ENCODE measurements around the gene HNRNPA0.

HNRNPA0 gene

DNA sequence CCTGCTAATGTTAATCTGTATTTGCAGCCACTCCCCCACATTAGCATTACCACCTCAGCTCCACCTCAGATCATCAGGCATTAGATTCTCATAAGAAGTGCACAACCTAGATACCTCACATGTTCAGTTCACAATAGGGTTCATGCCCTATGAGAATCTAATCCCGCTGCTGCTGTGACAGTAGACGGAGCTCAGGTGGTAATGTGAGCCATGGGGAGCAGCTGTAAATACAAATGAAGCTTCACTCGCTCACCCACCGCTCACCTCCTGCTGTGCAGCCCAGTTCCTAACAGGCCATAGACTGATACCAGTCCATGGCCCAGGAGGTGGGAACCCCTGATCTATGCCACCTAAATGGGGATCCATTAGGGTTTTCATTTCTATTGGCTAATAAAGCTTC, 6.1 kb upstream of the HNRNPA0 start:
- DNase-seq = no peak
- no peak overlapping the region for H3K4ac ChIP-seq (ENCODE audit: low read depth in 1 of 2, low read length in 2 of 2)
- H4K91ac ChIP-seq (ENCODE audit: low read length) = no peak overlapping the region
- no peaks in the 10 kb centered on the region for H3K79me1 ChIP-seq (replicated peaks; ENCODE audit: low read length, poor library complexity, severe bottlenecking)
- no peak overlapping the region for H2AK5ac ChIP-seq (ENCODE audit: low read length, severe bottlenecking)
- no peak overlapping the region for H3K4me2 ChIP-seq (ENCODE audit: low read length, poor library complexity, severe bottlenecking)
- WGBS = 98% methylated on average over 4 of the region's 4 CpGs
- no peak overlapping the region for H2AFZ ChIP-seq (ENCODE audit: low read depth, low read length)
- H2BK5ac ChIP-seq (ENCODE audit: low read depth, low read length, poor library complexity, severe bottlenecking) = no peak overlapping the region
- no peak overlapping the region for H3K27ac ChIP-seq (ENCODE audit: low read length, poor library complexity, severe bottlenecking)
- no peaks in the 10 kb centered on the region for H3K27me3 ChIP-seq (ENCODE audit: control insufficient read depth in 1 of 2, insufficient read depth in 1 of 2, low read length in 2 of 2)
- H4K8ac ChIP-seq (ENCODE audit: low read length) = no peak overlapping the region
- no peak overlapping the region for H3K14ac ChIP-seq (ENCODE audit: low read length in 2 of 2)
- no peak overlapping the region for H2BK12ac ChIP-seq (ENCODE audit: low read length in 2 of 2)
- H3K4me3 ChIP-seq (ENCODE audit: insufficient read depth in 1 of 2, low read depth in 1 of 2, low read length in 2 of 2) = no peak overlapping the region
- no peaks in the 10 kb centered on the region for H3K4me1 ChIP-seq (ENCODE audit: control insufficient read depth, insufficient read depth, low read depth, low read length)
- H3K23ac ChIP-seq (ENCODE audit: low read length in 2 of 2) = no peak overlapping the region
- no peak overlapping the region for H2BK15ac ChIP-seq (ENCODE audit: low read depth, poor library complexity, severe bottlenecking)
- no peaks in the 10 kb centered on the region for H3K9me3 ChIP-seq (ENCODE audit: control insufficient read depth, low read length)
- no peak overlapping the region for H3K9ac ChIP-seq (ENCODE audit: low read length)
- H3K36me3 ChIP-seq (ENCODE audit: control insufficient read depth in 1 of 2, insufficient read depth in 2 of 2, low read depth in 1 of 2, low read length in 2 of 2) = no peaks in the 10 kb centered on the region
- no peak overlapping the region for H3K18ac ChIP-seq (ENCODE audit: low read depth in 1 of 2, low read length in 2 of 2)
- no peak overlapping the region for H2BK120ac ChIP-seq (ENCODE audit: low read depth, low read length)

DNA sequence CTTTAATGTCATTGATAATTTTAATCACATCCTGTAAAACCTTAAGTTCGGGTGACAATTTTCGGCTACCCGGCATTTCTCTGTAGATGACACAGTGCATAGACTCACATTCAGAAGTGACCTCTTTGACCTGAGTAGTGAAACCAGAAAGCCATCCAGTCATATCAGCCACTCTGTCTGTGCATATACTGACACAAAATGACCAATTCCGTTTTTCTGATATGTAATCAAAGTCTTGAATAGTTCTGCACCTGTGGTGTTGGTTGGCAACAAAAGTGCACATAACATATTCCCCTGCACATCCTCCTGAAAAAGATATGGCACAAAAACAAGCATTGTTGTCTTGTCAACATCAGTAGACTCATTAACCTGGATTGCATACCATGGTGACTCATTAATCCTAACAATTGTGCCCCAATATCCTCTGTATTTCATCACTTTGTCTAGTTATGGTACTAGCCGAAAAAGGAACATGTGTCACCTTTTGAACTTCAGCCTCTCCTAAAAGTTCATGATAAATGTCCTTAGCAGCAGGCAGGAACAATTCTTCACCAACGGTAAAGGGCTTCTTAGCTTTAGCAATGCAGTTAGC, 4.6 kb upstream of the HNRNPA0 start:
- peaks cover 3% of the 10 kb centered on the region for H3K4me1 ChIP-seq (ENCODE audit: control insufficient read depth, insufficient read depth, low read depth, low read length)
- no peak overlapping the region for H4K8ac ChIP-seq (ENCODE audit: low read length)
- H3K9ac ChIP-seq (ENCODE audit: low read length) = no peak overlapping the region
- no peak overlapping the region for H2BK15ac ChIP-seq (ENCODE audit: low read depth, poor library complexity, severe bottlenecking)
- H2BK120ac ChIP-seq (ENCODE audit: low read depth, low read length) = no peak overlapping the region
- no peak overlapping the region for H2AFZ ChIP-seq (ENCODE audit: low read depth, low read length)
- H2BK12ac ChIP-seq (ENCODE audit: low read length in 2 of 2) = no peak overlapping the region
- H3K4me3 ChIP-seq (ENCODE audit: insufficient read depth in 1 of 2, low read depth in 1 of 2, low read length in 2 of 2) = no peak overlapping the region
- H3K27me3 ChIP-seq (ENCODE audit: control insufficient read depth in 1 of 2, insufficient read depth in 1 of 2, low read length in 2 of 2) = no peaks in the 10 kb centered on the region
- H3K9me3 ChIP-seq (ENCODE audit: control insufficient read depth, low read length) = no peaks in the 10 kb centered on the region
- no peak overlapping the region for H3K23ac ChIP-seq (ENCODE audit: low read length in 2 of 2)
- DNase-seq = no peak
- H3K36me3 ChIP-seq (ENCODE audit: control insufficient read depth in 1 of 2, insufficient read depth in 2 of 2, low read depth in 1 of 2, low read length in 2 of 2) = no peaks in the 10 kb centered on the region
- H3K18ac ChIP-seq (ENCODE audit: low read depth in 1 of 2, low read length in 2 of 2) = no peak overlapping the region
- H3K4ac ChIP-seq (ENCODE audit: low read depth in 1 of 2, low read length in 2 of 2) = no peak overlapping the region
- H3K79me1 ChIP-seq (replicated peaks; ENCODE audit: low read length, poor library complexity, severe bottlenecking) = no peaks in the 10 kb centered on the region
- H3K27ac ChIP-seq (ENCODE audit: low read length, poor library complexity, severe bottlenecking) = no peak overlapping the region
- H2AK5ac ChIP-seq (ENCODE audit: low read length, severe bottlenecking) = no peak overlapping the region
- H2BK5ac ChIP-seq (ENCODE audit: low read depth, low read length, poor library complexity, severe bottlenecking) = no peak overlapping the region
- H3K14ac ChIP-seq (ENCODE audit: low read length in 2 of 2) = no peak overlapping the region
- 81% methylated on average over 6 of the region's 6 CpGs for WGBS
- H3K4me2 ChIP-seq (ENCODE audit: low read length, poor library complexity, severe bottlenecking) = no peak overlapping the region
- no peak overlapping the region for H4K91ac ChIP-seq (ENCODE audit: low read length)

DNA sequence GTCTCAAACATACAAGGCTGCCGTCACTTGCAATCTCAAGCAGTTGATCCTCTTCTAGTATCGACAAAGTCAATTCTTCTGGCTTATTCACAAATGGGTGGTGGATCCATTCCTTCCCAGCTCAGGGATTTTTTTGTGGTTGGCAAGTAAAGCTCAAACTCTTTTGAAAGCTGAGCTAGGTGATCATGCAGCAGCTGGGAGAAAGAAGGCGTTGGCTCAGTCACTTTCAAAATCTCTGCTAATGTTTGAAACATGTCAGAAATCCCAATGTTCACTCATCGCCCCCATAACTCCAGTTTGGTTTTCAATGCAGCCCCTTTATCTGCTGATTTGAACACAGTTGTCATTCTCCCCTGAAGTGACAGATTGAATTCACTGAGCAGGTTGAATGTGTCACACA, 4.0 kb upstream of the HNRNPA0 start:
- DNase-seq = no peak

DNA sequence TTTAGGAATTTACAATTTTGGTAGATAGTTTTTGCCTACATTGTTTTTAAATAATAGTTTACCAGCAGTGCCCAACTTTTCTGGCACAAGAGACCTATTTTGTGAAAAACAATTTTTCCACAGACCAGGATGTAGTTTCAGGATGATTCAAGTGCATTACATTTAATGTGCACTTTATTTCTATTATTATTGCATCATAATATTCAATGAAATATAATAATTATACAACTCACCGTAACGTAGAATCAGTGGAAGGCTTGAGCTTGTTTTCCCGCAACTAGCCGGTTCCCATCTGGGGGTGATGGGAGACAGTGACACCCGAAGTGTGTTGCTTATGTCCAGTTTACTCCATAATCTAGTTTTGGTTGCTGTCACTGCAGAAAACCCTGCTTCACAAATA, 3.5 kb upstream of the HNRNPA0 start:
- no peak overlapping the region for H3K4me3 ChIP-seq (ENCODE audit: insufficient read depth in 1 of 2, low read depth in 1 of 2, low read length in 2 of 2)
- WGBS = 95% methylated on average over 5 of the region's 5 CpGs
- H2AFZ ChIP-seq (ENCODE audit: low read depth, low read length) = no peak overlapping the region

More for the DNA sequence above, 4.0 kb upstream of the HNRNPA0 start:
- H3K23ac ChIP-seq (ENCODE audit: low read length in 2 of 2) = no peak overlapping the region
- no peak overlapping the region for H3K4me2 ChIP-seq (ENCODE audit: low read length, poor library complexity, severe bottlenecking)
- 93% methylated on average over 4 of the region's 4 CpGs for WGBS
- H4K91ac ChIP-seq (ENCODE audit: low read length) = no peak overlapping the region
- H3K27me3 ChIP-seq (ENCODE audit: control insufficient read depth in 1 of 2, insufficient read depth in 1 of 2, low read length in 2 of 2) = no peaks in the 10 kb centered on the region
- H3K14ac ChIP-seq (ENCODE audit: low read length in 2 of 2) = no peak overlapping the region
- H3K4me3 ChIP-seq (ENCODE audit: insufficient read depth in 1 of 2, low read depth in 1 of 2, low read length in 2 of 2) = no peak overlapping the region
- H2AFZ ChIP-seq (ENCODE audit: low read depth, low read length) = no peak overlapping the region
- H3K27ac ChIP-seq (ENCODE audit: low read length, poor library complexity, severe bottlenecking) = no peak overlapping the region
- no peaks in the 10 kb centered on the region for H3K36me3 ChIP-seq (ENCODE audit: control insufficient read depth in 1 of 2, insufficient read depth in 2 of 2, low read depth in 1 of 2, low read length in 2 of 2)
- H2BK15ac ChIP-seq (ENCODE audit: low read depth, poor library complexity, severe bottlenecking) = no peak overlapping the region
- H3K79me1 ChIP-seq (replicated peaks; ENCODE audit: low read length, poor library complexity, severe bottlenecking) = no peaks in the 10 kb centered on the region
- no peak overlapping the region for H3K9ac ChIP-seq (ENCODE audit: low read length)
- no peaks in the 10 kb centered on the region for H3K9me3 ChIP-seq (ENCODE audit: control insufficient read depth, low read length)
- H3K4ac ChIP-seq (ENCODE audit: low read depth in 1 of 2, low read length in 2 of 2) = no peak overlapping the region
- no peak overlapping the region for H2BK5ac ChIP-seq (ENCODE audit: low read depth, low read length, poor library complexity, severe bottlenecking)
- H3K4me1 ChIP-seq (ENCODE audit: control insufficient read depth, insufficient read depth, low read depth, low read length) = peaks cover 3% of the 10 kb centered on the region
- H4K8ac ChIP-seq (ENCODE audit: low read length) = no peak overlapping the region
- no peak overlapping the region for H3K18ac ChIP-seq (ENCODE audit: low read depth in 1 of 2, low read length in 2 of 2)
- H2AK5ac ChIP-seq (ENCODE audit: low read length, severe bottlenecking) = no peak overlapping the region
- H2BK12ac ChIP-seq (ENCODE audit: low read length in 2 of 2) = no peak overlapping the region
- H2BK120ac ChIP-seq (ENCODE audit: low read depth, low read length) = no peak overlapping the region

More for the DNA sequence above, 3.5 kb upstream of the HNRNPA0 start:
- no peak for DNase-seq
- Histone ChIP-seq H3K18ac (ENCODE audit: low read depth in 1 of 2, low read length in 2 of 2) (no peak overlapping the region), H2BK5ac (ENCODE audit: low read depth, low read length, poor library complexity, severe bottlenecking) (no peak overlapping the region), H3K27me3 (ENCODE audit: control insufficient read depth in 1 of 2, insufficient read depth in 1 of 2, low read length in 2 of 2) (no peaks in the 10 kb centered on the region), H3K14ac (ENCODE audit: low read length in 2 of 2) (no peak overlapping the region), H3K27ac (ENCODE audit: low read length, poor library complexity, severe bottlenecking) (no peak overlapping the region), H3K23ac (ENCODE audit: low read length in 2 of 2) (no peak overlapping the region), H3K4me1 (ENCODE audit: control insufficient read depth, insufficient read depth, low read depth, low read length) (peaks cover 3% of the 10 kb centered on the region), H2BK12ac (ENCODE audit: low read length in 2 of 2) (no peak overlapping the region), H3K9ac (ENCODE audit: low read length) (no peak overlapping the region), H2BK15ac (ENCODE audit: low read depth, poor library complexity, severe bottlenecking) (no peak overlapping the region), H4K8ac (ENCODE audit: low read length) (no peak overlapping the region), H3K79me1 (replicated peaks; ENCODE audit: low read length, poor library complexity, severe bottlenecking) (no peaks in the 10 kb centered on the region), H3K4ac (ENCODE audit: low read depth in 1 of 2, low read length in 2 of 2) (no peak overlapping the region), H4K91ac (ENCODE audit: low read length) (no peak overlapping the region), H3K4me2 (ENCODE audit: low read length, poor library complexity, severe bottlenecking) (no peak overlapping the region), H3K36me3 (ENCODE audit: control insufficient read depth in 1 of 2, insufficient read depth in 2 of 2, low read depth in 1 of 2, low read length in 2 of 2) (no peaks in the 10 kb centered on the region), H3K9me3 (ENCODE audit: control insufficient read depth, low read length) (no peaks in the 10 kb centered on the region), H2BK120ac (ENCODE audit: low read depth, low read length) (no peak overlapping the region), H2AK5ac (ENCODE audit: low read length, severe bottlenecking) (no peak overlapping the region)
